HuH-7.5 (cell line): ENCODE data around the gene GMPPA.

Experiments used
- DNase-seq: peaks from one replicate; pipeline ENCODE4 v3.0.0; 2011; ENCODE audit warnings: low spot score

The GMPPA gene

GRCh38 chr2:219498280-219499057, at the start of gene GMPPA:
Gene GMPPA (plus strand): TSS chr2:219498891. CDS start chr2:219499976, 1,085 bp downstream.
- DNase-seq = peak; percentile 99

- DNase-seq = no peak
Measured at GRCh38 chr2:219449609-219450008, 49.1 kb upstream of the GMPPA start.

GRCh38 chr2:219451661-219452360, 46.9 kb upstream of the GMPPA start:
- no peak for DNase-seq

GRCh38 chr2:219452361-219453317, 46.1 kb upstream of the GMPPA start:
- DNase-seq = no peak

- DNase-seq = no peak
Measured at GRCh38 chr2:219453671-219454590, 44.8 kb upstream of the GMPPA start.

- no peak for DNase-seq
Measured at GRCh38 chr2:219455581-219455980, 43.1 kb upstream of the GMPPA start.

GRCh38 chr2:219457784-219458369, 40.8 kb upstream of the GMPPA start:
- no peak for DNase-seq

GRCh38 chr2:219458996-219459395, 39.7 kb upstream of the GMPPA start:
- DNase-seq = no peak

GRCh38 chr2:219459460-219460311, 39.0 kb upstream of the GMPPA start:
- DNase-seq = peak; percentile 93

GRCh38 chr2:219460424-219460926, 38.2 kb upstream of the GMPPA start:
- no peak for DNase-seq

- DNase-seq = no peak
Measured at GRCh38 chr2:219461047-219461514, 37.6 kb upstream of the GMPPA start.

- no peak for DNase-seq
Measured at GRCh38 chr2:219461669-219462068, 37.0 kb upstream of the GMPPA start.

GRCh38 chr2:219462349-219462748, 36.3 kb upstream of the GMPPA start:
- no peak for DNase-seq

- DNase-seq = peak; percentile 68
Measured at GRCh38 chr2:219464286-219465032, 34.2 kb upstream of the GMPPA start.

- DNase-seq = no peak
Measured at GRCh38 chr2:219465659-219466561, 32.8 kb upstream of the GMPPA start.

GRCh38 chr2:219466816-219467735, 31.6 kb upstream of the GMPPA start:
- DNase-seq = no peak

- no peak for DNase-seq
Measured at GRCh38 chr2:219467736-219468075, 31.0 kb upstream of the GMPPA start.
